ENCODE measurements around the gene ZNF333. TPM values are rescaled to one million over a fixed set of nuclear protein-coding genes. Genes with fewer than 3 reads are reported as not detected.

Gene ZNF333
- total and polyA plus RNA-seq, 7 donors, result 1.8 to 55.4 (median 27.2) TPM

DNA sequence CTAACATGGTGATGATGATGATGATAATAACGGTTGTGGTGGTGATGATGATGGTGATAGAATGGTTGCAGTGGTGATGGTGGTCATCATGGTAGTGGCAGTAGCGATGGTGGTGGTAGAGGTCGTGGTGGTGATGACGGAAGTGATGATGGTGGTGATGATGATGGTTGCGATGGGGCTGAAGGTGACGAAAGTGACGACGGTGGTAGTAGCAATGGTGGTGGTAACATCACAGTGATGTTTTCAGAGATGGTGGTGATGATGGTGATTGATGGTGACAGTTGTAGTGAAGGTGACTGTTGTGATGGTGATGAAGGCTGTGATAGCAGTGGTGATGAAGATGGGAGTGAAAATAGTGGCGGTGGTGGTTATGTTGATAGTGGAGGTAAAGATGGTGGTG, 11.6 kb upstream of the ZNF333 start:
- DNase-seq, result no peak
- H3K4me3 ChIP-seq, result no peak overlapping the region
- no peaks in the 10 kb centered on the region for H3K4me1 ChIP-seq
- no peak for TF ChIP-seq EP300 (IDR thresholded peaks at IDR 0.05)
- TF ChIP-seq POLR2A (IDR thresholded peaks at IDR 0.05), result no peak
- TF ChIP-seq, protein P1, sequence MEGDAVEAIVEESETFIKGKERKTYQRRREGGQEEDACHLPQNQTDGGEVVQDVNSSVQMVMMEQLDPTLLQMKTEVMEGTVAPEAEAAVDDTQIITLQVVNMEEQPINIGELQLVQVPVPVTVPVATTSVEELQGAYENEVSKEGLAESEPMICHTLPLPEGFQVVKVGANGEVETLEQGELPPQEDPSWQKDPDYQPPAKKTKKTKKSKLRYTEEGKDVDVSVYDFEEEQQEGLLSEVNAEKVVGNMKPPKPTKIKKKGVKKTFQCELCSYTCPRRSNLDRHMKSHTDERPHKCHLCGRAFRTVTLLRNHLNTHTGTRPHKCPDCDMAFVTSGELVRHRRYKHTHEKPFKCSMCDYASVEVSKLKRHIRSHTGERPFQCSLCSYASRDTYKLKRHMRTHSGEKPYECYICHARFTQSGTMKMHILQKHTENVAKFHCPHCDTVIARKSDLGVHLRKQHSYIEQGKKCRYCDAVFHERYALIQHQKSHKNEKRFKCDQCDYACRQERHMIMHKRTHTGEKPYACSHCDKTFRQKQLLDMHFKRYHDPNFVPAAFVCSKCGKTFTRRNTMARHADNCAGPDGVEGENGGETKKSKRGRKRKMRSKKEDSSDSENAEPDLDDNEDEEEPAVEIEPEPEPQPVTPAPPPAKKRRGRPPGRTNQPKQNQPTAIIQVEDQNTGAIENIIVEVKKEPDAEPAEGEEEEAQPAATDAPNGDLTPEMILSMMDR (IDR thresholded peaks at IDR 0.05), result no peak
- TF ChIP-seq POLR2AphosphoS5 (IDR thresholded peaks at IDR 0.05), result no peak
- H3K36me3 ChIP-seq, result no peaks in the 10 kb centered on the region
- H3K27me3 ChIP-seq, result no peaks in the 10 kb centered on the region
- H3K9me3 ChIP-seq, result no peaks in the 10 kb centered on the region
- intact Hi-C loops (cut with DNase I), result no loop called here
- WGBS, 2 donors, result 82 to 88% methylated on average over 9 of the region's 9 CpGs
- no peak overlapping the region for H3K27ac ChIP-seq

- no peak for DNase-seq
- TF ChIP-seq, protein P1 (IDR thresholded peaks at IDR 0.05), result no peak
- no peak for TF ChIP-seq POLR2AphosphoS5 (IDR thresholded peaks at IDR 0.05)
- no peak for TF ChIP-seq POLR2A (IDR thresholded peaks at IDR 0.05)
- TF ChIP-seq EP300 (IDR thresholded peaks at IDR 0.05), result no peak
- H3K27ac ChIP-seq, result no peak overlapping the region
- 92 to 94% methylated on average over 2 of the region's 2 CpGs for WGBS, 2 donors
- H3K27me3 ChIP-seq, result no peaks in the 10 kb centered on the region
- no peaks in the 10 kb centered on the region for H3K36me3 ChIP-seq
- intact Hi-C loops (cut with DNase I), result no loop called here
- H3K4me3 ChIP-seq, result no peak overlapping the region
- H3K4me1 ChIP-seq, result no peaks in the 10 kb centered on the region
- no peaks in the 10 kb centered on the region for H3K9me3 ChIP-seq
Measured at GRCh38 chr19:14682084-14682483, 7.8 kb upstream of the ZNF333 start.

GRCh38 chr19:14683439-14683838, 6.4 kb upstream of the ZNF333 start:
- TF ChIP-seq, protein P1 (IDR thresholded peaks at IDR 0.05), result no peak
- TF ChIP-seq POLR2A (IDR thresholded peaks at IDR 0.05) (no peak), EP300 (IDR thresholded peaks at IDR 0.05) (no peak), POLR2AphosphoS5 (IDR thresholded peaks at IDR 0.05) (no peak)
- 23 to 34% methylated on average over 3 of the region's 3 CpGs for WGBS, 2 donors
- no peak for DNase-seq
- Histone ChIP-seq H3K27me3 (no peaks in the 10 kb centered on the region), H3K9me3 (no peaks in the 10 kb centered on the region), H3K36me3 (no peaks in the 10 kb centered on the region), H3K4me1 (no peaks in the 10 kb centered on the region), H3K4me3 (no peak overlapping the region), H3K27ac (no peak overlapping the region)
- intact Hi-C loops (cut with DNase I), result no loop called here

DNA sequence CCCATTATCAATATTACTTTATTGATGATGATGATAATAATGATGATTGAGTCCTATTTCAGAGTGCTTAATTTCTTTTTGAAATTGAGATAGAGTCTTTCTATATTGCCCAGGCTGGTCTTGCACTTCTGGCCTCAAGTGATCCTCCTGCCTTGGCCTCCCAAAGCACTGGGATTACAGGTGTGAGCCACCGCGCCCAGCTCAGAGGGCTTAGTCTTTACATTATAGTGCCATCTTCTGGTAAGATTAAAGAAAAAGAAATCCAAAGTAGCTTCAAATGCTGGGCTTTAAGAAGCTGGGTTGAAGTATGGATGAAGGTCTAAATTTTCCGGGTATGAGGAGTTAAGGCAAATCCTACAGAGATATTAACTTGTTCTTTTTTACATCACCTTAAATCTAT, 3.4 kb upstream of the ZNF333 start:
- no peak for TF ChIP-seq POLR2AphosphoS5 (IDR thresholded peaks at IDR 0.05)
- no peak for TF ChIP-seq EP300 (IDR thresholded peaks at IDR 0.05)
- TF ChIP-seq, protein P1 (IDR thresholded peaks at IDR 0.05), result peak in 2 of 4 experiments; percentile 20 to 33
- TF ChIP-seq POLR2A (IDR thresholded peaks at IDR 0.05), result no peak
- H3K4me1 ChIP-seq, result peaks cover 0 to 19% (median 12%) of the 10 kb centered on the region in 4 donors
- H3K36me3 ChIP-seq, result no peaks in the 10 kb centered on the region
- intact Hi-C loops (cut with DNase I), result loop anchor here (1.0 kb wide), 1 partner anchor 112 kb away; no protein-coding TSS in a partner anchor
- H3K27ac ChIP-seq, result no peak overlapping the region
- no peaks in the 10 kb centered on the region for H3K27me3 ChIP-seq
- no peak for DNase-seq
- H3K4me3 ChIP-seq, result no peak overlapping the region
- 29 to 42% methylated on average over 3 of the region's 3 CpGs for WGBS, 2 donors
- H3K9me3 ChIP-seq, result no peaks in the 10 kb centered on the region

DNA sequence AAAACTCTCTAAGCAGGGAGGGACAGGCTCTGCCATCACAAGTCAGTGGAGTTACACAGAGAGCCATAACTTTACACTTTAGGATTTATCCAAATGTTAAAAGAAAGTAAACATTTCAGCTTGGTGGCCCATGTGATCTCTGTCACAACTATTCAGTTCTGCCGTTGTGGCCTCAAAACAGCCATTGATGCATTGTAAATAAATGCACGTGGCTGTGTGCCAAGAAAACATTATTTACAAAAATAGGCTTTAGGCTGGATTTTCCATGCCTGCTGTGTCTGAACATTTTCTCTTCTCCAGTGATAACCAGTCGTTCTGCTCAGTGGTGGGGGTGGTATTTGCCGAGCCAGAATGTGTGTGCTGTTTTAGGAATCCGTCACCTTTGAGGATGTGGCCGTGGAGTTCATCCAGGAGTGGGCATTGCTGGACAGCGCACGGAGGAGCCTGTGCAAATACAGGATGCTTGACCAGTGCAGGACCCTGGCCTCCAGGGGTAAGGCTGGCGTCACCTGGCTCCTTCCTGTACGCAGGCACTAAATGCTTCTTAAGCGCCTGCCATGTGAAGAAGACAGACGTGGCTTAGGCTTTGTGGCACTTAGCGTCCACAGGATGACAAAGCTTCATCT, 4.9 kb downstream of the ZNF333 start:
- WGBS, 2 donors, result 82 to 84% methylated on average over 13 of the region's 13 CpGs
- intact Hi-C loops (cut with DNase I), result no loop called here
- no peak for DNase-seq

More for the DNA sequence above, 4.9 kb downstream of the ZNF333 start:
- Histone ChIP-seq H3K27ac (no peak overlapping the region), H3K9me3 (no peaks in the 10 kb centered on the region), H3K4me3 (no peak overlapping the region), H3K27me3 (no peaks in the 10 kb centered on the region), H3K36me3 (peaks cover 18 to 66% (median 44%) of the 10 kb centered on the region in 4 donors), H3K4me1 (peaks cover 0 to 13% (median 10%) of the 10 kb centered on the region in 4 donors)
- TF ChIP-seq POLR2A (IDR thresholded peaks at IDR 0.05) (no peak), POLR2AphosphoS5 (IDR thresholded peaks at IDR 0.05) (no peak), EP300 (IDR thresholded peaks at IDR 0.05) (no peak)
- TF ChIP-seq, protein P1 (IDR thresholded peaks at IDR 0.05), result no peak

All from sigmoid colon (tissue), 7 donors.